ENCODE data around the gene TMEM247.

Gene TMEM247

GRCh38 chr2:46490521-46491141 is 11.3 kb downstream of the TMEM247 start:
- DNase-seq = peak; percentile 62

- no peak for DNase-seq
Measured at GRCh38 chr2:46492301-46492700, 12.9 kb downstream of the TMEM247 start.

- DNase-seq = no peak
Measured at GRCh38 chr2:46493241-46493970, 14.0 kb downstream of the TMEM247 start.

GRCh38 chr2:46493971-46494250 is 14.5 kb downstream of the TMEM247 start:
- no peak for DNase-seq

- DNase-seq = no peak
Measured at GRCh38 chr2:46494596-46494995, 15.2 kb downstream of the TMEM247 start.

- no peak for DNase-seq
Measured at GRCh38 chr2:46495231-46496030, 16.1 kb downstream of the TMEM247 start.

GRCh38 chr2:46497766-46498165 is 18.4 kb downstream of the TMEM247 start:
- DNase-seq = no peak

- DNase-seq = no peak
Measured at GRCh38 chr2:46498681-46499080, 19.3 kb downstream of the TMEM247 start.

- no peak for DNase-seq
Measured at GRCh38 chr2:46499392-46499785, 20.0 kb downstream of the TMEM247 start.

- no peak for DNase-seq
Measured at GRCh38 chr2:46500801-46501200, 21.4 kb downstream of the TMEM247 start.

- DNase-seq = no peak
Measured at GRCh38 chr2:46502291-46502885, 23.0 kb downstream of the TMEM247 start.

GRCh38 chr2:46503686-46504085 is 24.3 kb downstream of the TMEM247 start:
- no peak for DNase-seq

- no peak for DNase-seq
Measured at GRCh38 chr2:46504221-46504620, 24.9 kb downstream of the TMEM247 start.

- DNase-seq = no peak
Measured at GRCh38 chr2:46504685-46505471, 25.5 kb downstream of the TMEM247 start.

GRCh38 chr2:46505472-46505783 is 26.1 kb downstream of the TMEM247 start:
- no peak for DNase-seq

- no peak for DNase-seq
Measured at GRCh38 chr2:46506131-46506706, 26.9 kb downstream of the TMEM247 start.

GRCh38 chr2:46508312-46508711 is 28.9 kb downstream of the TMEM247 start:
- DNase-seq = no peak

- no peak for DNase-seq
Measured at GRCh38 chr2:46508759-46509158, 29.4 kb downstream of the TMEM247 start.

GRCh38 chr2:46509804-46510203 is 30.4 kb downstream of the TMEM247 start:
- DNase-seq = no peak

- DNase-seq = peak; percentile 5
Measured at GRCh38 chr2:46510598-46511177, 31.3 kb downstream of the TMEM247 start.

- DNase-seq = no peak
Measured at GRCh38 chr2:46512185-46512584, 32.8 kb downstream of the TMEM247 start.

- DNase-seq = no peak
Measured at GRCh38 chr2:46514738-46515137, 35.4 kb downstream of the TMEM247 start.
